Heart left ventricle (tissue), 16 donors: ENCODE data around the gene TIPARP. TPM values are rescaled to one million over a fixed set of nuclear protein-coding genes. Genes with fewer than 3 reads are reported as not detected.

Experiments
- ATAC-seq, 4 donors: fragments of 200-7000 bp; cut with Tn5 transposase; one replicate each; pipeline ENCODE4 v1.9.1; 2020 to 2022; ENCODE audit warnings: moderate library complexity in 4 of 4, mild to moderate bottlenecking in 3 of 4, moderate number of reproducible peaks in 1 of 4
- DNase-seq, 5 donors: peaks; one replicate each; pipeline ENCODE4 v3.0.0-alpha.2; 2020
- H3K27ac ChIP-seq, 12 donors: fragments of 200-600 bp; sonication (generic) in 4 of 12; one replicate each; pipeline versions ENCODE4 v1.5.0 to v1.8.0; 2016 to 2022; ENCODE audit warnings: mild to moderate bottlenecking in 2 of 12
- H3K27me3 ChIP-seq, 9 donors: fragments of 200-600 bp; sonication (generic) in 2 of 9; one replicate each; pipeline versions ENCODE4 v1.5.1 to v1.8.0; 2016 to 2022; ENCODE audit warnings: mild to moderate bottlenecking in 3 of 9
- H3K36me3 ChIP-seq, 9 donors: fragments of 200-600 bp; sonication (generic) in 2 of 9; one replicate each; pipeline versions ENCODE4 v1.5.0 to v1.8.0; 2018 to 2022; ENCODE audit warnings: mild to moderate bottlenecking in 2 of 9
- H3K4me1 ChIP-seq, 12 donors: fragments of 200-600 bp; sonication (generic) in 4 of 12; one replicate each; pipeline versions ENCODE4 v1.5.0 to v1.8.0; 2016 to 2022; ENCODE audit warnings: mild to moderate bottlenecking in 3 of 12
- H3K4me3 ChIP-seq, 12 donors: fragments of 200-600 bp; sonication (generic) in 4 of 12; one replicate each; pipeline versions ENCODE4 v1.5.0 to v1.8.0; 2017 to 2022; ENCODE audit warnings: mild to moderate bottlenecking in 9 of 12, moderate library complexity in 4 of 12
- H3K9me3 ChIP-seq, 12 donors: fragments of 200-600 bp; sonication (generic) in 4 of 12; one replicate each; pipeline versions ENCODE4 v1.5.0 to v1.8.0; 2016 to 2022; ENCODE audit warnings: mild to moderate bottlenecking in 1 of 12
- POLR2A ChIP-seq, 2 donors: fragments of 450-650 bp; IDR thresholded peaks; one replicate each; pipeline ENCODE4 v1.6.1; 2017; ENCODE audit warnings: antibody characterized with exemption in 2 of 2, mild to moderate bottlenecking in 2 of 2, moderate library complexity in 2 of 2
- WGBS, 4 donors: extraction: QIAGEN DNeasy Blood & Tissue Kit in 2 of 4; methylation state at CpG; one replicate each; pipeline versions ENCODE4 v1.1.5 to v1.1.7; 2013 to 2018; 5-methylcytosine and 5-hydroxymethylcytosine counted together
- intact Hi-C, 10 donors: fragments of 100-400 bp; cut with DNase I; formaldehyde crosslinking; loops; one replicate each; pipeline versions ENCODE4 v1.11.1 to v1.14.2; 2022
- polyA plus RNA-seq, 2 donors: library from polyadenylated mRNA; stranded (reverse); fragments of 200-250 nt; gene quantifications; one replicate each; pipeline ENCODE4 v1.2.3, GENCODE V29; 2013
- total RNA-seq, 9 donors: library from RNA; depleted of rRNA in 2 of 9; stranded (reverse); fragments of >200 nt in 2 of 9; fragmentation: NEBNext Ultra II Directional in 3 of 9; extraction: Animal tissue kit (Norgen Biotek cat#: 25700) in 3 of 9; gene quantifications; one replicate each; pipeline versions ENCODE4 v1.1.0 to v1.2.4, GENCODE V29; 2016 to 2023
- TF ChIP-seq, protein P1 (sequence below), 12 donors: fragments of 200-600 bp; sonication (generic) in 4 of 12; IDR thresholded peaks; one replicate each; pipeline versions ENCODE4 v1.5.0 to v1.8.0; 2018 to 2022; ENCODE audit warnings: antibody characterized with exemption in 12 of 12, mild to moderate bottlenecking in 5 of 12
- donor health status: ischemic (EF 13 %, LVEDD 7.1; RV severe dilation, severe dysfunction).
- donor health status: healthy with polysubstance abuse.
- donor health status: DM: no; HTN: yes; CAD: no.
- donor health status: DM: no; HTN: no; CAD: no.
- donor health status: ischemic (EF 25% LVEDD 6.9; RV normal size, moderate dysfunction).
- donor health status: ischemic (EF 25% LVEDD 5.7; RV mildly dilated, moderate dysfunction).
- donor health status: healthy.
- donor health status: DM: yes; HTN: yes; CAD: no.
- donor health status: ischemic (EF 35%, LVEDD 5.7; RV mildly dilated, moderate dysfunction).
- donor health status: nonischemic (EF 11% LVEDD 7.7; RV severe dilation, severe dysfunction).
- donor health status: DM: yes; HTN: yes; CAD: no.
- donor health status: PGD.
- donor health status: ischemic (EF 29% LVEDD 5.4; RV normal size, mild dysfunction).
- donor health status: nonischemic (EF 23%, LVEDD 6.1; RV moderate dilation, normal function).

TIPARP gene
- total and polyA plus RNA-seq, 11 donors, result 12.8 to 46.8 (median 33.8) TPM

DNA sequence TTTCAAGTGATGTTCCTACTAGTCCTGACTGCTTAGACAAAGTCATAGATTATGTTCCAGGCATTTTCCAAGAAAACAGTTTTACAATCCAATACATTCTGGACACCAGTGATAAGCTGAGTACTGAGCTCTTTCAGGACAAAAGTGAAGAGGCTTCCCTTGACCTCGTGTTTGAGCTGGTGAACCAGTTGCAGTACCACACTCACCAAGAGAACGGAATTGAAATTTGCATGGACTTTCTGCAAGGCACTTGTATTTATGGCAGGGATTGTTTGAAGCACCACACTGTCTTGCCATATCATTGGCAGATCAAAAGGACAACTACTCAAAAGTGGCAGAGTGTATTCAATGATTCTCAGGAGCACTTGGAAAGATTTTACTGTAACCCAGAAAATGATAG is 3.8 kb downstream of the TIPARP start:
- TF ChIP-seq, protein P1, sequence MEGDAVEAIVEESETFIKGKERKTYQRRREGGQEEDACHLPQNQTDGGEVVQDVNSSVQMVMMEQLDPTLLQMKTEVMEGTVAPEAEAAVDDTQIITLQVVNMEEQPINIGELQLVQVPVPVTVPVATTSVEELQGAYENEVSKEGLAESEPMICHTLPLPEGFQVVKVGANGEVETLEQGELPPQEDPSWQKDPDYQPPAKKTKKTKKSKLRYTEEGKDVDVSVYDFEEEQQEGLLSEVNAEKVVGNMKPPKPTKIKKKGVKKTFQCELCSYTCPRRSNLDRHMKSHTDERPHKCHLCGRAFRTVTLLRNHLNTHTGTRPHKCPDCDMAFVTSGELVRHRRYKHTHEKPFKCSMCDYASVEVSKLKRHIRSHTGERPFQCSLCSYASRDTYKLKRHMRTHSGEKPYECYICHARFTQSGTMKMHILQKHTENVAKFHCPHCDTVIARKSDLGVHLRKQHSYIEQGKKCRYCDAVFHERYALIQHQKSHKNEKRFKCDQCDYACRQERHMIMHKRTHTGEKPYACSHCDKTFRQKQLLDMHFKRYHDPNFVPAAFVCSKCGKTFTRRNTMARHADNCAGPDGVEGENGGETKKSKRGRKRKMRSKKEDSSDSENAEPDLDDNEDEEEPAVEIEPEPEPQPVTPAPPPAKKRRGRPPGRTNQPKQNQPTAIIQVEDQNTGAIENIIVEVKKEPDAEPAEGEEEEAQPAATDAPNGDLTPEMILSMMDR (IDR thresholded peaks at IDR 0.05), result no peak
- intact Hi-C loops, result loop anchor here in 8 of 10 donors (5.0 to 10.0 kb wide), 8 partner anchors 134 to 526 kb away; partner anchors contain the start of gene LEKR1 (in 4 of the 8)
- Histone ChIP-seq H3K9me3 (no peaks in the 10 kb centered on the region), H3K4me1 (peaks cover 8 to 83% (median 62%) of the 10 kb centered on the region in 12 donors), H3K4me3 (peak overlapping the region in 1 of 12 donors; percentile 4), H3K36me3 (peaks cover 0 to 31% (median 20%) of the 10 kb centered on the region in 9 donors), H3K27ac (peak overlapping the region in 1 of 12 donors; percentile 98), H3K27me3 (no peaks in the 10 kb centered on the region)
- DNase-seq, result no peak
- no peak for ATAC-seq
- 39 to 61% (median 60%) methylated on average over 2 of the region's 2 CpGs for WGBS, 4 donors

- Histone ChIP-seq H3K4me1 (peaks cover 6 to 97% (median 76%) of the 10 kb centered on the region in 12 donors), H3K4me3 (peak overlapping the region in 4 of 12 donors; percentile 10 to 24 (median 15))
- WGBS, 4 donors, result 72 to 82% (median 74%) methylated on average over 2 of the region's 2 CpGs
Measured at GRCh38 chr3:156680243-156680914, 6.0 kb downstream of the TIPARP start.

DNA sequence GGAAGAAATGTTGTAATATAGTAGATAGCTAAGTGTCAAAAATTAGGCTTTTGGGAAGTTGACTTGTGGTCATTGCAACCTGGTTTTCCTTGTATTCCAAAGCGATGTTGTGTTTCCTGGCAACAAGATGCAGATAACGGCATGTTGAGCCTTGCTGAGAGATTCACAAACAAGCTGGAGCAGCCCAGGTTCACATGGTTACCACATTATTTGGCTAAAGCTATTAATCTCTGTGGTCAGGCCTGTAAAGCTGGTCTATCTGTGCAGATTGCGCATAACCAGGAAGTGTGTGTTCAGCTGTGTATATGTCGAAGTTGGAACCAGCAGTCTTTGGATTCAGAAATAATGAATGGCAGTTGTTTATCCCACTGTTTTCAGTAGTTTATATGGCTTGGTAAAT is 6.6 kb downstream of the TIPARP start:
- TF ChIP-seq, protein P1 (IDR thresholded peaks at IDR 0.05), result no peak
- TF ChIP-seq POLR2A (IDR thresholded peaks at IDR 0.05), result no peak
- DNase-seq (peak in 4 of 5 donors; percentile 45 to 64 (median 60)), ATAC-seq (peak; percentile 83 to 93 (median 90))
- WGBS, 4 donors, result 16 to 21% (median 19%) methylated on average over 4 of the region's 4 CpGs
- Histone ChIP-seq H3K36me3 (peaks cover 0 to 31% (median 20%) of the 10 kb centered on the region in 9 donors), H3K4me1 (peaks cover 6 to 100% (median 81%) of the 10 kb centered on the region in 12 donors), H3K9me3 (no peaks in the 10 kb centered on the region), H3K27me3 (no peaks in the 10 kb centered on the region), H3K27ac (peak overlapping the region; percentile 30 to 75 (median 54)), H3K4me3 (peak overlapping the region in 6 of 12 donors; percentile 0 to 24 (median 12))
- intact Hi-C loops, result no loop called here

More at GRCh38 chr3:156680243-156680914, 6.0 kb downstream of the TIPARP start:
- Histone ChIP-seq H3K9me3 (no peaks in the 10 kb centered on the region), H3K27me3 (no peaks in the 10 kb centered on the region), H3K36me3 (peaks cover 0 to 31% (median 20%) of the 10 kb centered on the region in 9 donors), H3K27ac (peak overlapping the region in 11 of 12 donors; percentile 29 to 75 (median 54))
- DNase-seq (no peak), ATAC-seq (no peak)
- intact Hi-C loops, result no loop called here
- TF ChIP-seq POLR2A (IDR thresholded peaks at IDR 0.05), result no peak
- TF ChIP-seq, protein P1 (IDR thresholded peaks at IDR 0.05), result no peak

DNA sequence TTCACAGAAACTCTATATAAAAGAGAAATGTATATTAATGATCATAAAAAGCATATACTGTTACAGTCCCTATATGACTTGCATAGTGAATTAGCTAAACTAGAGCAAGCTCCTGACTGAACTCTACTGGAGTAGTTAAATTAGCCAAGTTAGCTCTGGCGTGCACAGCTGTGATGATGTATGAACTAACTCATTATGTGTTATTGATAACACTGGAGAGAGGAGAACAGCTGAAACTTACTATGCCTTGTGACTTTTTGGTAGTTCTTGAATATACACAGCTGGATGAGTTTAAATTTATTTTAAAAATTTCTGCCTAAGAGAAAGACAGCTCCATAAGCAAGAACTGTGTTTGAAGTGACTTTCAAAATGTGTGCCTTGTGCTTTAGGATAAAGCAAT is 8.1 kb downstream of the TIPARP start:
- peaks cover 0 to 31% (median 20%) of the 10 kb centered on the region in 9 donors for H3K36me3 ChIP-seq
- DNase-seq, result no peak
- 42 to 68% (median 49%) methylated on average over 1 of the region's 1 CpG for WGBS, 4 donors
- H3K4me3 ChIP-seq, result no peak overlapping the region
- intact Hi-C loops, result no loop called here
- H3K4me1 ChIP-seq, result peaks cover 6 to 100% (median 80%) of the 10 kb centered on the region in 12 donors
- peak in 2 of 4 donors; percentile 22 to 41 for ATAC-seq
- TF ChIP-seq, protein P1 (IDR thresholded peaks at IDR 0.05), result no peak
- no peak for TF ChIP-seq POLR2A (IDR thresholded peaks at IDR 0.05)
- peak overlapping the region in 4 of 12 donors; percentile 4 to 55 (median 47) for H3K27ac ChIP-seq
- no peaks in the 10 kb centered on the region for H3K9me3 ChIP-seq
- H3K27me3 ChIP-seq, result no peaks in the 10 kb centered on the region
